HG02763 (cell line): Measurements from ENCODE around the gene LMF1.

Source experiments
- ATAC-seq: cut with Tn5 transposase; IDR thresholded peaks from one replicate; pipeline ENCODE4 v1.9.1; 2021; ENCODE audit warnings: mild to moderate bottlenecking, moderate library complexity; ENCODE audit not compliant: unreplicated experiment

LMF1 gene

DNA sequence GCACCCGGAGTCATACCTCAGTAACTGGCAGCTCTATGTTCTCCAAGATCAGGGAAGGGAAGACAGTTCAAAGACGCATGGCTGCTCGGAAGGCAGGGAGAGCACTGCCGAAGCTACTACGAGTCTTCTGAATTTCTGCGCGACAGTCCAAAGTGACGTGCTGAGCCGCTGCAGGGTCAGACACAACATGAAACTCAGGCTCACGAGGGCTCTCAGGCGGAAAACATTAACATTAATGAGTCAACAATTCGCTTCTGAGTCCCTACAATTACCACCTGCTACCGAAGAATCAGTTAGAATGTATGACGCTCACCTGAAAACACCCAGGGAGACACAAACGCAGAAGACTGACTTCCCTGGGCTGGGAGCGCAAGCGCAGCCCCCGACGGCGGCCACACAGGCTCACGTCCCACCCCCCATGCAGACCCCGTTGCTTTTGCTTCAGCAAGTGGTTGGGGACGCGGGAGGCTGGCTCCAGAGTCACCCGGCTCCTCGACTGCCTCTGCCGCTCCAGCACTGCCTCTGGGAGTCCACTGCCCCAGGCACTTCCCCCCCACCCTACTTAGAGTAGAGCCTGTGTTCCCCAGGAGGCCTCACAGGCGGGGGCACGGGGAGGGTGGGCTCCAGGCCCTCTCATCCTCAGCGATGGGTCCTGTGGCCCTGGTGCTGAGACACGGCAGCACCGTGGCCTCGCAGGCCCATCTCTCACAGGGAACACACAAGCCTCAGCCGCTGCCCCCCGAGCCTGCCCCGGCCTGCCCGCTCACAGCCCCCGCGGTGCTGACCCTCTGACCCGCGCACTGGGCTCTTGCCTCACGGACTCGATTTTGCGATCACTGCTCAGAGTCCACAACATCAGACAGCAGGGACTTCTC lies 38.9 kb downstream of the LMF1 start:
- ATAC-seq = no peak

DNA sequence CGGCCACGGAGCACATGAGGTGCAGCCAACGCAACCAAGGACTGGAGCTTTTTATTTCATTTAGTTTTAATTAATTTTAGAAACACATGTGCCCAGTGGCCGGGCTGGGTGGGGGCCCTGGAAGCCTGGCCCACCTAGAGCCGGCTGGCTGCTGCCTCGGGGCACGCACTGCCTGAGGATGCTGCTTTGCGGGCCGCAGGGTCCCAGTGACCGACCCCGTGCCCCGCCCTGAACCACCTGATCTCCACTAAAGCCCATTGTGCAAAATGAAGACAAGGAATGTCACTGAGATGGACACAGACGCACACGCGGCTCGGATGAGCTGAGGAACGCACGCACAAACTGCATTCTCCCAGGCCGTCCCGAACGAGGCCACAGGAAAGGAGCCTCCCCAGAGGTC lies 39.6 kb downstream of the LMF1 start:
- no peak for ATAC-seq

DNA sequence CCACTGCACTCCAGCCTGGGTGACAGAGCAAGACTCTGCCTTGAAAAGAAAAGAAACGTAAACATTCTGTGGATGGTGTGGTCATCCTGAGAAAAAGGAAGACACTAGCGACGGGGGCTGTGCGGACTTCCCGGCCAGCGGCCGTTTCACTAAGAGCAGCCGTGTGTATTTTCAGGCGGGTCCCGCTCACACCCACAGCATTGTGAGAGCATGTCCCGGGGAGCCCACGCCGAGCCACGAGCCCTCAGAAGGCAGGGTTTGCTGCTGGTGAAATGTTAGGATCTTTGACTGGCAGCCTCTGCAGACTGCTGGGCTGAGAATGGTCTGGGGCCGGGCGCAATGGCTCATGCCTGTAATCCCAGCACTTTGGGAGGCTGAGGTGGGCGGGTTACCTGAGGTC lies 40.3 kb downstream of the LMF1 start:
- ATAC-seq = no peak

DNA sequence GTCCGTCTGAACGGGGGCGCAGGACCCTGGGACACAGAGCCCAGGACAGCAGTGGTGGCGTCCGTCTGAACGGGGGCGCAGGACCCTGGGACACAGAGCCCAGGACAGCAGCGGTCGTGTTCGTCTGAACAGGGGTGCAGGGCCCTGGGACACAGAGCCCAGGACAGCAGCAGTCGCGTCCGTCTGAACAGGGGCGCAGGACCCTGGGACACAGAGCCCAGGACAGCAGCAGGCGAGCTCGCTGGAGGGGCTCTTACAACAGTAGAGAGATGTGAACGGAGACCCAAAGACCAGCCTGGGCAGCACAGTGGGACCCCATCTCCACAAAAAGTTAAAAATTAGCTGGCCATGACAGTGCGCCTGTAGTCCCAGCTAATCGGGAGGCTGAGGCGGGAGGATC lies 40.7 kb downstream of the LMF1 start:
- no peak for ATAC-seq

GRCh38 chr16:929227-930073 lies 41.3 kb downstream of the LMF1 start:
- no peak for ATAC-seq

DNA sequence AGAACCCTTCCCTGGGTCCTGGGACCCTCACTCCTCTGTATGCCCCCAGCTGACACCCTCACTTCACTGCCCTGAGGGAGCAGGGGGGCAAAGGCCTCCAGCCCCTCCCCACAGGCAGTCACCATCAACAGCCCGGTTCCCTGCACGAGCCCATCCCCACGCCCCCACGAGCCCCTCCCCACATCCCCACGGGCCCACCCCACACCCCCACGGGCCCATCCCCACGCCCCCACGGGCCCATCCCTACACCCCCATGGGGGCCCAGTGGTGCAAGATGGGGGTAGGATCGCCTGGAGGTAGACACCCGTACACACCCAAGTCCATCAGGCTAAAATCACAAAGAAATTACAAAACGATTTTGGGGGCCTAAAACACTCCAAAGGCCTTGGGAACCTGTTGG lies 42.3 kb downstream of the LMF1 start:
- ATAC-seq = no peak

GRCh38 chr16:927931-928330 lies 42.9 kb downstream of the LMF1 start:
- no peak for ATAC-seq

DNA sequence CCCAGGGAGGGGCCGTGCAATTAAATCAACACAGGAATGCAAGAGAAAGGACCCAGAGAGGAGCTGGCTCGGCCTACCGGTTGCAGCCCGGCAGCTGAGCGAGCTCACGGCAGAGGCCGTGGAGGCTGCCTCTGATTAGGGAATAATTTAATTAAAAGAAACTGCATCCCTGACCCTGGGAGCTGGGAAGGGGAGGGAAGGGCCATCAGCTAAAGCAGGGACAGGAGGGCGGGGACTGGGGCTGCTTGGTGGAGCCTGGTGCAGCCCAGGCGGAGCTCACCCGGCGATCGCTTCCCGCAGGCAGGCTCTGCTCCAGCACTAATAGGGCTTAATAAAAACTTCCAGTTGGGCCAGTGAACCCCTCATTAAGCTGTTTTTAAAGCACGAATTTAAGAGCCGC lies 43.4 kb downstream of the LMF1 start:
- ATAC-seq = no peak

DNA sequence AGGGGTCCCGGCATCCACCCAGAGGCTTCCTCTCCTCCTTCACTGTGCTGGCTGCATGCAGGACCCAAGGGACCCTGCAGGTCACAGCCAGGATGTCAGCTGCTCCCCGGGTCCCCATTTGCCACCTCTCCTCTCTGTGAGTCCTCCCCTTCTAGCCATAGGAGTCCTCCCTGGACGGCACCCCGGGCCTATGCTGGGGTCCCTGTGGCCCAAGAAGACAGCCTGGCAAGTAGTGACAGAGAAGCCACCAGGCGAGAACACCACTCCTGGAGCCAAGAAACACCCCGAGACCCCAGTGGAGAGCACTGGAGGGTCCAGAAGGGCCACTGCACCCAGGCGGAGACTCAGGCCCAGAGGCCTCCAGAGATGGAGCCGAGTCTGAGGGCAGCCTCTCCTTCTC lies 44.1 kb downstream of the LMF1 start:
- no peak for ATAC-seq

DNA sequence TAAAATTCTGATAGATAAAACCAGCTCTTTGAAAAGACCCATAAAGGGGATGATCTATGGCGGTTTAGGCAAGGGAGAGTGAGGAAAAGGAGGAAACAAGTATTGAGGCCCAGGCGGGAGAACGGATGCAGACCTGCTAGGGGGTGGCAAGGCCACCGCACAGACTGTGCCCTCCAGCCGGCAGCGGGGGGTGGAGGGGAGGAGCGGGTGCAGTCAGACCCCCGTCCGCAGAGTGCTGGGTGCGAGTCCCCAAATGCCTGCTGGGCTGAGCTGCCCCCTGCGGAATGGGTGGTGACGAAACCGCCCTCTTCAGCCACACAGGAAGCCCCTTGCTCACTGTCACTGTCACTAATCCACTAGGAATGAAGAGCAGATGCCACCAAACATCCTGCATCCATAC lies 46.0 kb downstream of the LMF1 start:
- no peak for ATAC-seq

DNA sequence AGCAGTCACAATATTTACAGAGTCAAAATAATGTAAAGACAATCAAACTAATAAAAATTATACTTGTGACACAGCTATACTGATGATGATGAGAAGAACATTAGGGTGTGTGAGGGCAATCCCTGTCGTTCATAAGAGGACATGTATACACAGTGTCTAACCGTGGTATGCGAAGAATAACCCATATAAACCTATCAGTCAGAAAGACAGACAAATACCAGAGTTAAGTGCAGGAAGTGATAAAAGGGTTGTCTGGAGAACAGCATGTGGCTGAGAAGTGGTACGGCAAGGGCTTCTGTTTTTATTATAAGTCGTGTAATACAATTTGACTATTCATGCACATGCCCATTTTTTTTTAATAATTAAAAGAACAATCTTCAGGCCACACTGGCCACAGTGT lies 46.7 kb downstream of the LMF1 start:
- no peak for ATAC-seq

GRCh38 chr16:923184-923583 lies 47.6 kb downstream of the LMF1 start:
- no peak for ATAC-seq

DNA sequence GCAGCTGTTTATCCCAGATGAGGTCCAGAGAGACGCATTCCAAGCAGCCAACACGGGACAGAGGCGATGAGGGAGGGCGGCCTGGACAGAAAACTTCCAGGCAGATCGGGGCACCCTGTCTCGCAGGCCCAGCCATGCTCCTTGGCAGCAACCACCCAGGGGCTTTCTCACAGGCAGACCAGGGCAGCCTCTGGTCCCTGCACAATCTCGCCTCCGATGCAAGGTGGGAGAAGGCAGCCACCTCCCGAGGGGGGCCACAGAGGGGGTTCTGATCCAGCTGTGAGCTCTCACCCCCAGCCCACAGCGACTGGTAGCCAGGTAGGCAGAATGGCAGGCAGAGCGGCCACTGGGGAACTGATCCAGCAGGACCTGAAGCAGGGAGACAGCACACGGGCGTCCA lies 48.7 kb downstream of the LMF1 start:
- no peak for ATAC-seq

DNA sequence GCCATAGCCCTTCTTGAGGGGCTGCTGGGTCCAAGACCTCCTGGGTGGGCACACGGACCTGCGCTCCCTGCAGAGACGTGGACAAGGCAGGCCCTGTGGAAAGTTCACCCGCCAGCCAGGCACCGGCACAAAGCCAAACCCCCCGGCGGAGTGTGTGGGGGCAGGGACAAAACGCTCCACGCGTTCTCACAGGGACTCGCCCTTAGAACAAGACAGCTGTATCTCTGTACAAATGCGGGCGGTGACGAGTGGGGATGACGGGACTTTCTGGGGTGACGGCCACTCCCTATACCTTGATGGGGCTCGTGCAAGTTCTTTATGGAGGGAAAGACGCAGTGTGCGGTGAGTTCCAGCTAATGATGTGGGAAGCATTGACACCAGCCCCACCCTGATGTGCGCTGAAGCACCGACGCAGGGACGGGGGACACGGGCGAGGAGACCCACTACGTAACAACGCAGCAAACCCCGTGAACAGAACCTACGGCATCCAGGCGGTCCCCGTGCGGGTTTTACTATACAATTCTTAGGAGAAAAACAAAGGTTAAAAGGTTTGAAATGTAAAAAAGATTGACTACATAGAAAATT lies 49.4 kb downstream of the LMF1 start:
- ATAC-seq = no peak

DNA sequence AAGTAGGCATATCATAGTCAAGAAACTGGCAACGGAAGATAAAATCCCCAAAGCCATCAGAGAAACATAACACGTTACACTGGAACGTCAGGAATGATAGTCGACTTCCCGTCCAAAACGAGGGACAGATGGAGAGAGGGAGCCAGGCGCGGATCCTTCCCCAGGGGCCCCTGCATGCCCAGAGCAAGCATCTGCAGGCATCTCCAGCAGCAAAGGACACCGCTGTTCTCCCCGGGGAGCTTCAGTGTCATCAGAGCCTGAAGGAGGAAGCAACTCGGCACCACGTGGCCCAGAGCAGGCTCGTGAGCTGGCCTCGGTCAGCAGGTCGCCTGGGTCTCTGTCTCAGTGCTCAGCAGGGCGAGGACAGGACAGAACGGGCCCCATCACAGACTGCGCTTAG lies 50.1 kb downstream of the LMF1 start:
- ATAC-seq = no peak

DNA sequence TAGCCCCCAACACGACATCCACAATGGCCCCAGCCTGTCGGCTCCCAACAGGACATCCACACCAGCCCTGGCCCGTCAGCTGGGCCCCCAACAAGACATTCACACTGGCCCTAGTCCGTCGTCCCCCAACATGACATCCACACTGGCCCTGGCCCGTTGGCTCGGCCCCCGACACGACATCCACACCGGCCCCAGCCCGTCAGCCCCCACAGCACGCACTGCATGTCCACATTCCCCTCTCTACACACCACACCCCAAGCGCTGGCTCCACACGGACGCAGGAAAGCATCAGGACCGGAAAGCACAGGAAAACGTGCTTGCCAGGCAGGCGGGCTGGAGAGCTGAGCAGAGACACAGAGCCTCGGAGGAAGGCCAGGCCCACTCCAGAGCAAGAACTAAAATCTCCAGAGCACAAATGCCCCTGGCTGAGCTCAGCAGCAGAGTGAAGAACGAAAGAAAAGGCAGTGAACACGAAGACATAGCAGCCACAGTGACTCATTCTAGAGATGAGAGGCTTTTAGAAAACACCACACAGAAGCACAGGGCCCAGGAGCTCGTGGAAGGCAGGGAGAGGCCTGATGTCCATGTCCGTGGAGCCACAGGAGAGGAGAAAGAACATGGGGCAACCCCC lies 50.6 kb downstream of the LMF1 start:
- no peak for ATAC-seq

DNA sequence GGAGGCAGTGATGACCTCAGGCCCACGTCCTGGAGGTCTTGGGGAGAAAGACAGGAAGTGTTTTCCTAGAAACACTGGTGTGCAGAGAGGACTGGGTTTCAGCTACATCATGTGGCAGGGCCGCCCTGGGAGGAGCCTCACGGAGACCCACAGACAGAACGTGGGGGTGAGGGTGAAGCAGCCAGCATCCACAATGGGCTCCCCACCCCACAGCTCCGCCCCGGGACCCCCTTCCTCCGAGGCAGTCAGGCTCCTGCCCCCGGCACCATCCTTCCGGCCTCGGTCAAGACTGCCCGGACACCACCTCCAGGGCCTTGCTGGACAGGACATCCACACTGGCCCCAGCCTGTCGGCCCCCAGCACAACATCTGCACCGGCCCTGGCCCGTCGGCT lies 51.1 kb downstream of the LMF1 start:
- no peak for ATAC-seq

DNA sequence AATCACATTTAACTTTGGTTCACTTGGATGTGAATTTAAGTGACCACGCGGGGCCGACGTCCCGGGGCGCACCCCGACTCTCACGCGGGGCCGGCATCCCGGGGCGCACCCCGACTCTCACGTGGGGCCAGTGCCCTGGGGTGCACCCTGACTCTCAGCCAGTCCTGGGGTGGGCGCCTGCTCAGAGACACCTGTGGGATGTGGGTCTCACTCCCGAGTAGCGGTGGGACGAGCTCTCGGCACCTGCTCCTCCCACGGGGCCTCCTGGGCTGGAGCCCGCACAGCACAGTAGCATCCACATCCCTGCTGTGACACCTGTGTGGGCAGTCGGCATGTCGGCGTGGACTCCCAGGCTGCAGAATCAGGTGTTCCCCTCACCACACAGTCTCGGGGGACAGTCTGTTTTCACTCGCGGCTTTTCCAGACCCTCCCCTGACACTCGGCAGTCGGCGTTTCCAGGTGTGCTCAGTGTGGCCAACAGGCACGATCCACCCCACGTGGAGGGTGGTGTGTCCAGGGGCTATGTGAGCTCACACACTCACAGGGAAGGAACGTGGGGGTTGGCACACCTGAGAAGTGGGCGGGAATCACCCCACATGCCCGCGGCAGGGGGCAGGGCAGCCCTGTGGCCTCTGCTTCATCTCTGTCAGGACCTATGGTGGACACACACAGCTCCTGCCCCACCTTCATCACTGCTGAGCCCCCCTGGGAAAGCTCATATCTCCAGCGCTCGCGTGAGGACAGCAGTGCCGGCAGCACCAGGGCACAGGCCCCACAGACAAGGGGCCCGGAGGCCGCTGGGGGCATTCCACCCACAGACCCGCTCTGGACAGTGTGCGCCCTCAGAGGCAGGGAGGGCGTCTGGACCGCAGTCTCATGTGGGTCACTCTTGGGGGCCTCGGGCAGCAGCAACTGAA lies 51.8 kb downstream of the LMF1 start:
- no peak for ATAC-seq

DNA sequence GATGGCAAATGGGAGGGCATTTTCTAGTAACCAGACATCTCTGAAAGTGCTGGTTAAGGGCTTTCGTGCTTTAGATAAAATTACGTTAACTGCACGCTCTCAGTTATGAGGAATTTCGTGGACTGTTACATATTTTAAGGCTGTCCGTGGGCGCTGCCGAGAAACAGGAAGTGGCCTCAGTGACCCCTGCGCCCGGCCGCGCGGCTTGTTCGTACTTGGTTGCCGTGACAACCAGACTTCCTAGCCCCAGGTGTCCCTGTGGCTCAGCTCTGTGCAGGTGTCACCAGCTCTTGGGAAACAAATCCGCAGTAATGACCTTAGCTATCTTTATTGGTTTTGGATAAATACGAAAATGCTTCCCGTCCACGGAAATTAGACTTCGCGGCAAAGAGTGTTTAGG lies 52.7 kb downstream of the LMF1 start:
- ATAC-seq = no peak

- ATAC-seq = no peak
Observed at GRCh38 chr16:917591-918061, 53.2 kb downstream of the LMF1 start.
